Bronchial epithelial cell (primary cell): ENCODE measurements around the gene PLA2G2D. TPM values are rescaled to one million over a fixed set of nuclear protein-coding genes. Genes with fewer than 3 reads are reported as not detected.

ENCODE experiments used
- DNase-seq: peaks from one replicate; pipeline ENCODE4 v3.0.0-alpha.2; 2010; ENCODE audit warnings: low read depth
- FAIRE-seq: peaks from 2 replicates; lab custom pipeline; 2011; peaks lifted over from hg19 to GRCh38; lab: Jason Lieb, UNC
- H3K27me3 ChIP-seq: 2 replicates; pipeline ENCODE4 v1.5.1; 2011; ENCODE audit warnings: low read length; ENCODE audit not compliant: control insufficient read depth, insufficient read depth
- H3K36me3 ChIP-seq: 2 replicates; pipeline ENCODE4 v1.5.1; 2011; ENCODE audit warnings: low read length; ENCODE audit not compliant: control insufficient read depth, insufficient read depth
- H3K4me3 ChIP-seq: 2 replicates; pipeline ENCODE4 v1.5.1; 2011; ENCODE audit warnings: mild to moderate bottlenecking, low read depth, low read length, control low read depth
- CTCF ChIP-seq: IDR thresholded peaks from 2 replicates; pipeline ENCODE4 v1.5.1; 2011; ENCODE audit warnings: mild to moderate bottlenecking, moderate library complexity, low read length, control low read depth, inconsistent platforms; ENCODE audit not compliant: insufficient read depth, severe bottlenecking
- total RNA-seq: library from RNA; depleted of rRNA; stranded (reverse); fragments of >200 nt; gene quantifications from 2 replicates; pipeline ENCODE4 v1.2.1, GENCODE V29; 2014

PLA2G2D gene
- total RNA-seq, 1 donor from 2014 or later: not detected

DNA sequence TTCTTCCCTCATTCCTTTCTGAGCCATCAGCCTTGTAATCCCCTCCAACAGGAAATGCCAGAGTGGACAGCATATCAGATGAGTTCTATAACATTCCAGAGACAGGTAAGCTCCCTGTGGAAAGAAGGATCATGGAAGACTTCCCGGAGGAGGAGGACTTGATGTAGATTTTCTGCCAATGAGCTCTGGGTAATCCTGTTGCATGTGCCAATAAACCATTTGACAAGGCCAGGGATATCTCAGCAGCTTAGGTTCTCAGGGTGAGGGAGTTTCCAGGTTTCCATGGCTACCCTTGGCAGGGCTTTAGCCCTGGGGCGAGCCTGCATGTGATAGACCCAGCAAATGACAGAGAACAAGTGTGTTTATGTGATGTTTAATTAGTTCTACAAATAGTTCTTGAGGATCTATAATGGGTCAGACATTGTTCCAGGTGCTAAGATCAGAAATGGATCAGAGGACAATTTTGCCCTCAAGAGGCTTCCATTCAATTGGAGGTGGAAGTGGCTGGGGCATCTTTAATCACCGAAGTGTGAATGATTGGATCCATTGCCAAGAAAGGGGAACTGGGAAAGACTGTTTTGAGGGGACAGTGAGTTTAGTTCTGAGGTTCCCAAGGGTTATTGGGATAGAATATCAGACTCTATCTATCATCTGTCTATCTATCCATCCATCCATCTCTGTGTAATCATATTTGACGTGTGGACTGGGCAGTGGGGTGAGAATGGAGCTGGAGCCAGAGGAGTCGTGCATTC lies 42.5 kb downstream of the PLA2G2D start:
- no peak for TF ChIP-seq CTCF
- FAIRE-seq: no peak
- Histone ChIP-seq H3K27me3 (peaks cover 2% of the 10 kb centered on the region), H3K4me3 (no peak overlapping the region), H3K36me3 (no peaks in the 10 kb centered on the region)
- no peak for DNase-seq

DNA sequence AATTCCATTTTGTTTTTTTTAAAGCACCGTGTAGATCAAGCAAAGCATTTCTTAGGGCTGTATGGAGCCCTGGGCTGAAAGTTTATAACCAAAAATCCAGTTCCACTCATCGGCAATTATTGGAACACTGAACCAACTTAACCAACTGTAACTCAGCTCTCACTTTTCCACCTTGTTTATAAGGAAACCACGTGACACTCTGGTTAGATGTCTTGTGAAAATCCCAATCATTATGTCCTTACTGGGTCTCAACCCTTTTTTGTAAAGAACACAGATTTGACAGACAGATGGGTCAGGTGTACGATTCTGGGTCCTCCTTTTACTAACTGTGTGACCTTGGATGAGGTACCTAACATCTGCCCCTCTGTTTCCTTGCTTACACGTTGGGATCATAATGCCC lies 43.1 kb downstream of the PLA2G2D start:
- H3K4me3 ChIP-seq: no peak overlapping the region
- TF ChIP-seq CTCF: no peak
- FAIRE-seq: no peak
- peaks cover 2% of the 10 kb centered on the region for H3K27me3 ChIP-seq
- DNase-seq: no peak
- no peaks in the 10 kb centered on the region for H3K36me3 ChIP-seq

GRCh38 chr1:20075345-20075744 lies 44.0 kb downstream of the PLA2G2D start:
- H3K4me3 ChIP-seq: no peak overlapping the region
- DNase-seq: no peak
- H3K36me3 ChIP-seq: no peaks in the 10 kb centered on the region
- no peak for FAIRE-seq
- no peak for TF ChIP-seq CTCF
- H3K27me3 ChIP-seq: no peaks in the 10 kb centered on the region

DNA sequence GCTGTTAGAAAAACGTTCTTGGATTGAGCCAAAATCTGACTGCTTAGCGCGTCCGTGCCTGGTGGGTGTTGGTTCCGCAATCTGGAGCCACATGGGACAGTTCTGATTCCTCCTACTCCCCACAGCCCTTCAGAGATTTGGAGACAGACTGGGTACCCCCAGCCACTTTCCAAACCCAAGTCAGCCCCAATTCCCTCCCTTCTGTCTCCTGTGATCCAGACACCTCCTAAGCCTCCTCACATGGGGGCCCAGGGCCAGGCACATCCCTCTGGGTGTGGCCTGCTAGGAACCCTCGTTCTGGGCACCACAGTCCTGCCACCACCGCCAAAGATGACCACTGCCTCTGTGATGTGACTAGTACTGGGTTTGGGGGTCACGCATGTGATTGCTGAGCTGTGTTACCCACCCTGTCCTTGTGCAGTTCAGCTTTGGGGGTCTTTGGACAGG lies 44.6 kb downstream of the PLA2G2D start:
- DNase-seq (no peak), FAIRE-seq (no peak)
- no peaks in the 10 kb centered on the region for H3K27me3 ChIP-seq
- no peaks in the 10 kb centered on the region for H3K36me3 ChIP-seq
- no peak overlapping the region for H3K4me3 ChIP-seq
- no peak for TF ChIP-seq CTCF

DNA sequence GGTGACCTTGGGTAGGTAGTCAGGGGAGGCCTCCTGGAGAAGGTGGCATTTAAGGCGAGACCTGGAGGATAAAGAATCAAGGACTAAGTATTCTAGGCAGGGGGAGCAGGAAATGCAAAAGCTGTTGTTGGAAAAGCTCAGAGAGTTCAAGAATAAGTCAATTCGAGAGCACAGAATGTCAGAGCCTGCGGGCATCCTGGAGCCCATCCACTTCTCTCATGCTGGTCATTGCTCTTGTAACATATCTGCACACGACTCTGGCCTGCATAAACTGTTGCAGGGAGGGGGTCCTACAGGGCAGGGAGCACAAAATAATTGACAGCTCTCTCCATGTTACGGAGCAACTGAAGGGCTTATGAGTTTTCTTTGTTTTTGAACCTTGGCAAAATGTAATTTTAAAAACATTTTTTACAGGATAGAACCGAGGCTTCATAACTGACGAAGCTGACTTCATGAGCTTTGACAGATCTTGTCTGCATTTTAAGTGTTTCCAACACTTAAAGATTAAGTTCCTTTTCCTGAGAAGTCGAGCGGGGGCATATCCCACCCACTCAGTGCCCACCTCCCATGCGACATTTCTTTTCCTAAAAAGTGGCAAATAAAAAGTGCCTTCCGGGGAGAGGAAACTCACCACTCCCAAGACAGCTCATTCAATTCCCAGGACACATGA lies 45.1 kb downstream of the PLA2G2D start:
- FAIRE-seq: no peak
- Histone ChIP-seq H3K27me3 (no peaks in the 10 kb centered on the region), H3K4me3 (no peak overlapping the region), H3K36me3 (no peaks in the 10 kb centered on the region)
- DNase-seq: no peak
- TF ChIP-seq CTCF: no peak

GRCh38 chr1:20073256-20073655 lies 46.1 kb downstream of the PLA2G2D start:
- FAIRE-seq (no peak), DNase-seq (no peak)
- TF ChIP-seq CTCF: no peak

More at GRCh38 chr1:20073256-20073655, 46.1 kb downstream of the PLA2G2D start:
- H3K36me3 ChIP-seq: no peaks in the 10 kb centered on the region
- no peak overlapping the region for H3K4me3 ChIP-seq
- H3K27me3 ChIP-seq: no peaks in the 10 kb centered on the region
